SJCRH30 (cell line): ENCODE measurements around the gene GPR39. TPM values are rescaled to one million over a fixed set of nuclear protein-coding genes. Genes with fewer than 3 reads are reported as not detected.

ENCODE experiments used
- DNase-seq, 2 experiments: peaks; one replicate each; pipeline ENCODE4 v3.0.0-alpha.2; 2015 to 2020
- H3K27ac ChIP-seq: fragments of 250-450 bp; sonication (Bioruptor Pico); 2 replicates; pipeline ENCODE4 v1.5.1; 2020; ENCODE audit warnings: mild to moderate bottlenecking, moderate library complexity
- H3K27me3 ChIP-seq: fragments of 250-450 bp; sonication (Bioruptor Pico); 2 replicates; pipeline ENCODE4 v1.5.1; 2020; ENCODE audit warnings: mild to moderate bottlenecking, moderate library complexity
- H3K36me3 ChIP-seq: fragments of 250-450 bp; sonication (Bioruptor Pico); 2 replicates; pipeline ENCODE4 v1.5.1; 2020; ENCODE audit warnings: mild to moderate bottlenecking, moderate library complexity
- H3K4me1 ChIP-seq: fragments of 250-450 bp; sonication (Bioruptor Pico); 2 replicates; pipeline ENCODE4 v1.5.1; 2020; ENCODE audit warnings: mild to moderate bottlenecking, moderate library complexity
- H3K4me3 ChIP-seq: fragments of 250-450 bp; sonication (Bioruptor Pico); 2 replicates; pipeline ENCODE4 v1.5.1; 2020; ENCODE audit warnings: mild to moderate bottlenecking, moderate library complexity
- H3K9me3 ChIP-seq: fragments of 250-450 bp; sonication (Bioruptor Pico); replicated peaks from 2 replicates; pipeline ENCODE4 v1.5.1; 2020; ENCODE audit warnings: mild to moderate bottlenecking, moderate library complexity
- total RNA-seq: library from RNA; depleted of rRNA; stranded (reverse); fragments of >200 nt; shearing (Covaris generic); gene quantifications from 2 replicates; pipeline ENCODE4 v1.2.3, GENCODE V29; 2014

The GPR39 gene
- total RNA-seq, 1 experiment from 2014 or later = 0.16 TPM

GRCh38 chr2:132595186-132595585 lies 178.6 kb downstream of the GPR39 start:
- Histone ChIP-seq H3K27ac (no peak overlapping the region), H3K4me3 (no peak overlapping the region), H3K4me1 (no peaks in the 10 kb centered on the region), H3K36me3 (no peaks in the 10 kb centered on the region), H3K27me3 (no peaks in the 10 kb centered on the region), H3K9me3 (no peaks in the 10 kb centered on the region)
- DNase-seq = no peak

DNA sequence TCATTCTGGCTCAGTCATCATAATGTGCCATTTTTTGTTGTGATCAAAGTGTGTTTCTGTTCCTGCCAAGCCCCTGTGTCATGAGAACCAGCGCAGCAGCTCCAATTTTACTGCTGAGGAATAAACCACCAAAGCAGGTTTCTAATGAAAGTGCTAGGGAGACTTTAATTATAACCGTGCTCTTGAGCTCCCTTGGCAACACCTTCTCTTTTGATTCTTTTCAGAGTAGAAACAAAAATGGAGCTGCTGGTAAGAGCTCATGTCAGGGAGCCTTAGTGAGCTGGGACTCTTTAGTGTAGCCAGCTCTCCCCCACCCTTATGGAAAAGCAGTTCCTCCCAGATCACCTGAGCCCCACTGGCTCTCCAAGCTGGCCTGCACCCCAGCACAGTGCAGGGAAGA lies 179.1 kb downstream of the GPR39 start:
- Histone ChIP-seq H3K27me3 (no peaks in the 10 kb centered on the region), H3K36me3 (no peaks in the 10 kb centered on the region), H3K4me1 (no peaks in the 10 kb centered on the region), H3K4me3 (no peak overlapping the region), H3K9me3 (no peaks in the 10 kb centered on the region), H3K27ac (no peak overlapping the region)
- DNase-seq = no peak

DNA sequence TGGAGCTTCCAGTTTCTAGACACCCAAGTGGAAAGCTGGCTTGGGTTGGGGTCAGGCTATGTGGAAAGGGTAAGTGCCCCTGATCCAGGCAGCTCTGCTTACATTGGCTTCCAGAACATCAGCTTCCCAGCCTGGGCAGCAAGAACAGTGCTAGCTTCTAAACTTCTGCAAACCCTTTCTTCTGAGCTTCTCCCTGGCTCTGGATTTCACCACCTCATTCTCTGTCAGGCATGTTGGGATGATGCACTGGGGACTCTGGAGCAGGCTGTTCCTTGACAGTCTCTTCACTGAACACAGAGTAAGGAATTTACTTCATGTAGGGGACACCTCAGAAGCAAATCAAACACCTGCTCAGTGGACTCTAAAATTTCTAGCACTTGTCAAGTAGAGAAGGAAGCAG lies 180.6 kb downstream of the GPR39 start:
- H3K4me1 ChIP-seq = no peaks in the 10 kb centered on the region
- DNase-seq = no peak
- H3K27ac ChIP-seq = no peak overlapping the region
- H3K27me3 ChIP-seq = no peaks in the 10 kb centered on the region
- H3K4me3 ChIP-seq = no peak overlapping the region
- H3K9me3 ChIP-seq = no peaks in the 10 kb centered on the region
- no peaks in the 10 kb centered on the region for H3K36me3 ChIP-seq

DNA sequence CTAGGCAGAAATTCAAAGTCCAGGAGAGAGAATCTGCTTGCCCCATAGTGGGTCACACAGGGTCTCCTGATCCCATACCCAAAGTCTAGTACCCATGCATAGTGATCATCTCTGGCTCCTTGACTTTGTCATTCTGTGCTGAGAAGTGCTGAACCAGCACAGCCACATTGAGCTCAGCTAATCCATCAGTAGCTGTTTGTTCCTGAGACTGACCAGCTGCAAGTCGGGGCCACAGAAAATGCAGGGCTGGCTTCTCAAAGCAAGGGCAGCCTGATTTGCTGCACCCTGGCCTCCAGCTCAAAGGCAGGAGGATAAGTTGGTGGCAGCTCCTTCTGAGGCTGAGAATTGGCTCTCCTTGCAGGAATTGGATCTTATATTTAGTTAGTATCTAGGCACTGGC lies 181.2 kb downstream of the GPR39 start:
- Histone ChIP-seq H3K27me3 (no peaks in the 10 kb centered on the region), H3K4me3 (no peak overlapping the region), H3K36me3 (no peaks in the 10 kb centered on the region), H3K4me1 (no peaks in the 10 kb centered on the region), H3K9me3 (no peaks in the 10 kb centered on the region), H3K27ac (no peak overlapping the region)
- DNase-seq = no peak

- no peak for DNase-seq
- Histone ChIP-seq H3K27me3 (no peaks in the 10 kb centered on the region), H3K4me1 (no peaks in the 10 kb centered on the region), H3K27ac (no peak overlapping the region), H3K36me3 (no peaks in the 10 kb centered on the region), H3K4me3 (no peak overlapping the region), H3K9me3 (no peaks in the 10 kb centered on the region)
Measured at GRCh38 chr2:132598536-132598935, 181.9 kb downstream of the GPR39 start.

- DNase-seq = no peak
- Histone ChIP-seq H3K4me3 (no peak overlapping the region), H3K36me3 (no peaks in the 10 kb centered on the region), H3K4me1 (no peaks in the 10 kb centered on the region), H3K27me3 (no peaks in the 10 kb centered on the region), H3K9me3 (no peaks in the 10 kb centered on the region), H3K27ac (no peak overlapping the region)
Measured at GRCh38 chr2:132599556-132599955, 183.0 kb downstream of the GPR39 start.

GRCh38 chr2:132604561-132604960 lies 188.0 kb downstream of the GPR39 start:
- no peak overlapping the region for H3K27ac ChIP-seq
- H3K36me3 ChIP-seq = no peaks in the 10 kb centered on the region
- no peaks in the 10 kb centered on the region for H3K9me3 ChIP-seq
- no peaks in the 10 kb centered on the region for H3K4me1 ChIP-seq
- H3K4me3 ChIP-seq = no peak overlapping the region
- H3K27me3 ChIP-seq = no peaks in the 10 kb centered on the region
- no peak for DNase-seq

DNA sequence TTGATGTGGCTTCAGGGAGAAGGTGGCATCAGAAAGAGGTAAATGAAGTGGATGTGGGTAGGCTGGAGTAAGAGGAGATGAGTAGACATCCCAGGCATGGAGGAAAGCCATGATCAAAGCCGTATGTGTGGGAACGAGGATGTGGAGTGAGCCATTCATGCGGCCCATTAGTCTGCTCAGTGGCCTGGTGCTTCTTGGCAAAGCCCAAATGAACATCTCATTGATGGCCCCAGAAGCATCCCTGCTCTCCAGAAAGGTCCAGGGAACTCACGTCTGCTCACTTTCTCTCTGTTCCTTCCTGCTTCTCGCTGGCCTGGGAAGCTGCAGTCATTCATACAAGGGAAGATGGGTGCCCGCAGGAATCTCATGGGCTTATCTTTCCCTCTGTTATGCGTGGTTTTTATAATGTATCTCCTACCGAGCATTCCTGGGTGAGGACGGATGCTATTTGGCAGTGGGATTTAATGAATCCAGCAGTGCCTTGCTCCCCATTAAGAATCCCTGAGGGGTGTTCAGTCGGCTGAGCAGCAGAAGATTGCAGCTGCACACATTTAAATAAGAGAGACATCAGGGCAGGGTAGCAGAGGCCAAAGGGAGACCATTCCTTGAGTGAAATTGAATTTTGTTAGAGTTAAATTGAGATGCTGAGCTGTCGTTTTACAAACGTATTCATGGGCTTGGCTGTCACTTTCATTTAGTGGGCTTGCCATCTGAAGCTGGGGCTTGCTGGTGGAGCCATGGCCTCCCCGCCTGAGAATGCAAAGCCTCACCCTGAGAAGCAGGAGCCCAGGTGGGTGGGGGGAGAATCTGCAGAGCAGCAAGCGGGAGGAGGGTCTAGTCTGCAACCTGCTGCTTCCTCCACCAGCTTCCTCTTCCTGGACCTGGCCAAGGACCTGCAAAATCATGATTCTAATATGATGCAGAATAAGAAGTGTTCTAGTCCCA lies 188.9 kb downstream of the GPR39 start:
- no peaks in the 10 kb centered on the region for H3K4me1 ChIP-seq
- no peaks in the 10 kb centered on the region for H3K36me3 ChIP-seq
- no peak overlapping the region for H3K27ac ChIP-seq
- no peak for DNase-seq
- H3K4me3 ChIP-seq = no peak overlapping the region
- H3K9me3 ChIP-seq = no peaks in the 10 kb centered on the region
- H3K27me3 ChIP-seq = no peaks in the 10 kb centered on the region

- H3K27ac ChIP-seq = no peak overlapping the region
- DNase-seq = no peak
- H3K4me3 ChIP-seq = no peak overlapping the region
- H3K27me3 ChIP-seq = no peaks in the 10 kb centered on the region
- H3K9me3 ChIP-seq = no peaks in the 10 kb centered on the region
- H3K36me3 ChIP-seq = no peaks in the 10 kb centered on the region
- H3K4me1 ChIP-seq = no peaks in the 10 kb centered on the region
Measured at GRCh38 chr2:132606649-132607048, 190.0 kb downstream of the GPR39 start.

GRCh38 chr2:132607426-132608090 lies 191.0 kb downstream of the GPR39 start:
- Histone ChIP-seq H3K4me1 (no peaks in the 10 kb centered on the region), H3K9me3 (no peaks in the 10 kb centered on the region), H3K27me3 (no peaks in the 10 kb centered on the region), H3K4me3 (no peak overlapping the region), H3K36me3 (no peaks in the 10 kb centered on the region), H3K27ac (no peak overlapping the region)
- DNase-seq = no peak

DNA sequence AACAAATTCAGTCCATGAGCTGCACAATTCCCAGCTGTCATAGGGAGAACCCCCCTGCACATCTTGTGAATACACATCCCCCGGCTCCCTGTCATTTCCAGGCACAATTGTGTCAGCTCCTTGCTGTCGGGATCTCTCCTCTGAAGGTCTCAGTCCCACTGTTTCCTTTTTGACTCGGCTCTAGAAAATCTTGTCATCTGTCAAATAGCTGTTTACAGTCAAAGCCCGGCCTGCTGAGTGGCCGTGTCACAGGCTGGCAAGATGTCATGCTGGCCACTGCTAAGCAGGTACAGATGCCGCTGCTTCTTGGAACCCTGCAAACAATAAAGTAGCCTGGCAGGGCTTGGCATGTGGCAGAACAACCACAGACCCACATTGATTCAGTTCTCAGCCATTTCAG lies 191.7 kb downstream of the GPR39 start:
- H3K27ac ChIP-seq = no peak overlapping the region
- H3K9me3 ChIP-seq = no peaks in the 10 kb centered on the region
- H3K27me3 ChIP-seq = no peaks in the 10 kb centered on the region
- no peaks in the 10 kb centered on the region for H3K4me1 ChIP-seq
- H3K4me3 ChIP-seq = no peak overlapping the region
- no peak for DNase-seq
- H3K36me3 ChIP-seq = no peaks in the 10 kb centered on the region

- no peaks in the 10 kb centered on the region for H3K36me3 ChIP-seq
- H3K4me3 ChIP-seq = no peak overlapping the region
- no peaks in the 10 kb centered on the region for H3K4me1 ChIP-seq
- no peaks in the 10 kb centered on the region for H3K9me3 ChIP-seq
- DNase-seq = no peak
- no peaks in the 10 kb centered on the region for H3K27me3 ChIP-seq
- no peak overlapping the region for H3K27ac ChIP-seq
Measured at GRCh38 chr2:132609101-132609890, 192.7 kb downstream of the GPR39 start.

DNA sequence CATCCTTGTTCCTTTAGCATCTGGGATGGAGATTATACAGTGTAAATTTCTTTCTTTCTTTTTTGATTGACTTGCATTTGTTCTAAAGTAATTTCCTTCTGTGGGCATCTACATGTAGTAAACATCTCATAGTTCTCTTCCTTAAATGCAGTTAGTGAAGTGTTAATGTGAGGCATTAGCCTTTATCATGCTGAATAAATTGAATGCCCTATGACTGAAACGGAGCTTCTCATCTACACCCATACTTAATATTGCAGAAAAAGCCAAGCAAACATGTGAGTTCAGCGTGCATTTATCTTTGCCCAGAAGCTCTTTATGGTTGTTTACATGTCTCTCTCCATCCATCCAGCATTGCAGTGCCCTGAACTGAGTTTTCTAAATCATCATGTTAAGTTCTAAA lies 195.1 kb downstream of the GPR39 start:
- no peak for DNase-seq
- Histone ChIP-seq H3K36me3 (no peaks in the 10 kb centered on the region), H3K27ac (no peak overlapping the region), H3K4me1 (no peaks in the 10 kb centered on the region), H3K4me3 (no peak overlapping the region), H3K9me3 (no peaks in the 10 kb centered on the region), H3K27me3 (no peaks in the 10 kb centered on the region)

DNA sequence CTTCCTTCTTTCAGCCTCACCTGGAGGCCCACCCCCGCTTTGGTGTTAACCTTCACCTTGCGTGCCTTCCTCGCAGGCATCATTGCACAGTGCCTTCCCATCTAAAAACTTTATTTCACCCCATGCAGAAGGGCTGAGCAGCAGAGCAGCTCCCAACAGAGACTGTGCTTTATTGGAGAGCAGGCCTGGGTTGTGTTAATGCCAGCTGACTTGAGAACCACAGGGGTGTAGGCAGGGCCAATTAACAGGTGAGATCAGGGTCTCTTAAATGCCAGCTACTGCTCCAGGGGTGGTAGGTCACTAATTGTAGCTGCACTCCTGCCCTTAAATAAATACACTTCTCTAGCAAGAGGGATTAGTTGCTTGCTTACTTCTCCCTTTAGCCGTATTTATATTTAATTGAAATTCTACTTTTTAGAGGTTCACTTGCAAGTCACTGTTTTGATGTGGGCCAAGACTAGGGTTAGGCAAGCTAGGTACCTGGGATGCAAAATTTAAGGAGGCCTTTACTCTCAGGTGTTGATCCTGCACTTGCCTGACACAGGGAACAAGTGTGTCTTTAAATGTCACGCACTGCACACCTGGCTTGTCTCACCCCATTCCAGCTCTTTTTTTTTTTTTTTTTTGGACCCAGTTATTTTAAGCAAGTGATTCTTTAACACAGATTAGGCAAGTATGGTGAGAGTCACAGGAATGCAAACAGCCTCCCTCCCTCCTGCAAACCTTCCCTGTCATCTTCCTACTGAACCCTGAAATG lies 198.9 kb downstream of the GPR39 start:
- Histone ChIP-seq H3K9me3 (no peaks in the 10 kb centered on the region), H3K27me3 (no peaks in the 10 kb centered on the region), H3K36me3 (no peaks in the 10 kb centered on the region), H3K4me1 (no peaks in the 10 kb centered on the region), H3K27ac (no peak overlapping the region), H3K4me3 (no peak overlapping the region)
- DNase-seq = no peak
